ENCODE results near the gene EZR.

GRCh38 chr6:158771399-158772152, 47.6 kb downstream of the EZR start:
- TF ChIP-seq CTCF (IDR thresholded peaks at IDR 0.05) (no peak), POLR2A (IDR thresholded peaks at IDR 0.05) (no peak), POLR2AphosphoS5 (IDR thresholded peaks at IDR 0.05) (no peak), EP300 (IDR thresholded peaks at IDR 0.05) (no peak)
